ENCODE data around the gene NKD2.
"Not testable (repeated sequence)": the region's sequence is repeated elsewhere in the genome, so short reads cannot be mapped to it uniquely, and the experiment has no call there.

Gene NKD2

DNA sequence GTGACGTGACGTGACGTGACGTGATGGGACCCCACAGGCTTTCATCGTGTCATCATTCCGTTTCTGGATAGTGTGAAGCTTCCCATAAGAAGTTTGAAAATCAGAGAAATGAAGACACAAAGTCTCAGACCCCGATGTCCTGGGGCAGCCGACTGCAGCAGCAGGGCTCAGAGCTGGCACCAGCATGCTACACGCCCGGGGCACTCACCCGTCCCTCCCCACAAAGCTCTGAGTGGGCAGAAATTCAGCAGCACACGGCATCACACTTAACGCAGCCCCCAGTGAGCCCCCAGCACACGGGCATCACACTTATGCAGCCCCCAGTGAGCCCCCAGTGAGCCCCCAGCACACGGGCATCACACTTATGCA lies 61.1 kb downstream of the NKD2 start:
- no peak for DNase-seq (ENCODE audit: low read depth in 2 of 2)

DNA sequence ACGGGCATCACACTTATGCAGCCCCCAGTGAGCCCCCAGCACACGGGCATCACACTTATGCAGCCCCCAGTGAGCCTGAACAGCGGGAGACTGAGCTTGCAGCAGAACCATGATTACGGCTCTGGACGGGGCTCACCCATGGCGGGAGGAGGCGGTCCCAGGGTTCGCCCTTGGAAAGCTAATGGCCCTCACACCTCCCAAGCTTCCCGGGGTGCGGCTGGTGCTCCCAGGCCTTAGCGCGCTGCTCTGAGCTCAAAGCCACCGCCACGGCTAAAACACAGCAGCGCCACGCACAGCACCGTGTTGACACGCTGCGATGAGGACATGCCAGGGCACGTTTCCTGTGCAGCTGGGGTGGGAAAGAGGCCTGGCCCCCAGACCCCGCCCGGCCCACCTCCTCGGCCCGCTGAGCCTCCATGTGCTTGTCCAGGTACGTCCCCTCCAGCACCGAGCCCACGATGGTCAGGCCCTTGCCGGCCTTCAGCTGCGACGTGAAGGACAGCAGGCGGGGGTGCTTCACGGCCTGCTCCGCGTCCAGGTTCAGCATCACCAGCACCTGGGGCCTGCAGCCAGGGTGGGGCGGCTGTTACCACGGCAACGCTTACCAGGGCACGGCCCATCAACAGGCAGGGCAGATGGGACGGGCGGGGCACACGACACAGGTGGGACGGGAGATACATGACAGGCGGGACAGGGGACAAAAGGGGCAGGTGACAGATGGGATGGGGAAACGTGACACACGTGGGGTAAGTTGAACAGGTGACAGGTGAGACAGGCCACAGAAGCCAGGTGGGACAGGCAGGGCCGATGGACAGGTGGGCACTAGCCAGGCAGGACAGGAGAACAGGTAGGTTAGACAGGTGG lies 64.9 kb downstream of the NKD2 start:
- DNase-seq (ENCODE audit: low read depth in 2 of 2), result no peak

DNA sequence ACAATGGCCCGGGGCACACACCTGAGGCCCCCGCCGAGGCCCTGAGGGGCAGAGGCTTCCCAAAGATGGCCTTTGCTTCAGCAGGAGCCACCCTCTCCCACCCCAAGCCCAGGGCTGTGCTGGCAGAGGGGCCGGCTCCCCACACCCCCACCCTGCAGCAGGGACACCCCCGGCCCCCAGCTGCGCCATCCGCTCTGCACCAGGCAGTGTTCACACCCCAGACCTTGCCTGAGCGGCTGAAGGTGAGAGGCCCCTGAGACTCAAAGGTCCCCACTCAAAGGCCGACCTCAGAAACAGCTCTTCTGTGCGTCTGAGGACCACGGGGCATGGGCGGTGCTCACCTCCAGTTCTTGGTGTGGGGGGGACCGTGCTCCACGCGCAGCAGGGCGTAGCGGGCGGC lies 65.6 kb downstream of the NKD2 start:
- DNase-seq (ENCODE audit: low read depth in 2 of 2), result no peak

DNA sequence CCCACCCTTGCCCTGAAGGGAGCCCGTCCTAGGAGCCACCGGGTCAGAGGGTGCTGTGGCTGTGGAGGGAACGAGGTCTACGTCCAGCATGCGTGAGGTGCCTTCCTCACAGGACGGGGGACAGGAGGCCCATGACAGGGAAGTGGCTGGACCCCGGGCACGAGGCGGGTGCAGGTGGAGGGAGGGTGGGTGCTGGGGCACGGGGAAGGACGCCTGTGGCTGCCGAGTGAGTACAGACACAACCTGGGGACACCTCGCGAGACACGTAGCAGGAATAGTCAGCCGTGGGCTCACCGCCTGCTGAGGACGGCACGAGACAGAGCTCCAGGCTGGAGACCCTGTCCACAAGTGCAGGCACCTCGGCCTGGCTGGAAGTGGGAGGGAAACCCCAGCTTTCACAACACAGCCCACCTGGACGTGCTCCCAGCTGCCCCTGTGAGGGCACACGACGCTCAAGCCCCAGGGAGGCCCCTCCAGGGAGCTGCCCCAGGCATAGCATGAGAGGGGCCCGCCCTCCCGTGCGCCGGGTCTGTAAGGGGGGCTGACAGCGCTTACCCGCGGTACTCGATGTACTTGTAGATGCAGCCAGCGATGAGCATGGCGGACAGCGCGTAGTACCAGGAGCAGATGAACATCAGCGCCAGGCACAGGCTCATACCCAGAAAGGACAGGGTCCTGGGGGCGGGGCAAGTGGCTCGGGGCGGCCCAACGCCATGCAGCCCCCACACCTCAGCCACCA lies 66.4 kb downstream of the NKD2 start:
- no peak for DNase-seq (ENCODE audit: low read depth in 2 of 2)

DNA sequence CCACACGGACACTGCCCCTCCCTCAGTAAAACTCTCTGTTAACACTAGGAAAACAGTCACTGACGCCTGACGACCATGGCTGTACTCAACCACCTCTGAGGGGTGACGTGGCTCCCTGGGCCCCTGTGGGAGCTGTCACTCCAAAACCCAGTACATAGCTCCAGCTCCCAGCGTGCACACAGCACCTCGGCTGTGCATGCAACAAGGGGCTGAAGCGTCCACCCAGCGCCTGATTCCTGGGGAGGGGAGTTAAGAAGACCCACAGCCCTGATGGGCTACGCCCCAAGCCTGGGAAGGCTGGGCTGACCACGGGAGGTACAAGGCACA lies 66.9 kb downstream of the NKD2 start:
- no peak for DNase-seq (ENCODE audit: low read depth in 2 of 2)

DNA sequence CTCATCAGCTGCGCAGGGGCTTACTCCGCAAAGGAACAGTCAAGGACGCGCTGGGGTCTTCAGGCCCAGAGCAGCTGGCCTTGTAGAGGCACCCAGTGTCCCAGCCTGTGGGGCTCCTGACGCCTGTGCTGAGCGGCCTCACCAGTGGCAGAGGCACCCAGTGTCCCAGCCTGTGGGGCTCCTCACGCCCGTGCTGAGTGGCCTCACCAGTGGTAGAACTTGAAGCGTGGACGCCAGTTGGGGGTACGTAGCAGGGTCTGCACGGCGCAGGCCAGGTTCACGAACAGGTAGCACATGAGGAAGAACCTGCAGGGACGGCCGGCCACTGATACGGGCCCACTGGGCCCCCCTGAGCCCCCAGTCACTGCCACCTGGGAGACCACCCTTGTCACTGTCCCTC lies 67.3 kb downstream of the NKD2 start:
- DNase-seq (ENCODE audit: low read depth in 2 of 2), result no peak

DNA sequence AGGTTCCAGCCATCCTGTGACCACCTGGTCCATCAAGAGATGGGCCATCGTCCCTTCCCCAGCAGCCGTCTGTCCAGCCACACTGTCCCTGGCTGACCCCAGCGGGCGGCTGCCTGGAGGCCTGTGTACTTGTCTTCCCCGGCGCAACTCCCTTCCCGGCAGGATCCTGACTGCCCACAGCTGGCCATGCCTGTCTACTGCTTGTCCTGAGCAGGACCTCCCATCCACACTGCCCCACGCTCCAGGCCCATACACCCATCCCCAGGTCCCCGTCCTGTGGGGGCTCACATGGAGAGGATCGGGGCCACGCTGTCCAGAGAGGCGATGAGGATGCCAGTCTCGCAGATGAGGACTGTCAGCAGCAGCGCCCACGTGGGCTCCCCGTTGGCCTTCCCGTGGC lies 67.8 kb downstream of the NKD2 start:
- no peak for DNase-seq (ENCODE audit: low read depth in 2 of 2)

DNA sequence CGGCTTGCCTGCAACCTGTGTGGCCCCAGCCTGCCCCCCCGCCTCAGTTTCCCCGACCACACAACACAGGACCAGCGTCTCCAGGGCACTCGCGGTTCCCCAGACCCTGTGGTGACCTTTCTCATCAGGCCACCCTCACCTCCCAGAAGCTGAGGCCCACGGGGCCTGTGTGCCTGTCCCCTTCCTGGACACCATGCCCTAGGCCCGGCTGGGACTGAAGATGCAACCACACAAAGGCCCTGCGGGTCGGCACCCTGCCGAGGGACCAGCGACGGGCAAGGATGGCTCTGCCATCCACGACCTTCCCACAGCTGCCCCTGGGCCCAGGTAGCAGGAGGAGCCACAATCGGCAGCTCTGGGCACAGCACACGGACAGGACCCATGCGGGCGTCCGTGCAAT lies 68.4 kb downstream of the NKD2 start:
- no peak for DNase-seq (ENCODE audit: low read depth in 2 of 2)

DNA sequence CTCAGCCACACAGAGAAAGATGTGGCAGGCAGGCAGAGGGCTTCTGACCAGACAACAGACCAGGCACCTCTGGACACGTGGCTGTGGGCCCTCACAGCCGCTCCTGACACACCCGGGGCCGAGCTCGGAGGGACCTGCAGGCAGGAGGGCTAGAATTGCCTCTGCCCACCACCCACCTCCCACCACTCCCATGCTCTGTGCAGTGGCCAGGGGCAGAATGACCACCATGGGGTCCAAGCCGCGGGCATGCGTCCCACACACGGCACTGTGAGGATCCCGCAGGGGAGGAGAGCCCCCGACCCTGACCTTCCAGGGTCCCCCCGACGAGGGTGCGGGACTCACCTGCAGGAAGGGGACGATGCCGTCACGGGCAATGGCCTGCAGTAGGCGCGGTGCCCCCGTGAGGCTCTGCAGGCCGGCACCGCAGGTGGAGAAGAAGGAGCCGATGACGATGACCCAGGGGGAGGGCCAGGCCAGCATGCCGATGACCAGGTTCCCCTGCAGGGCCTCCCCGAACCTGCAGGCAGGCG lies 69.0 kb downstream of the NKD2 start:
- DNase-seq (ENCODE audit: low read depth in 2 of 2), result no peak

DNA sequence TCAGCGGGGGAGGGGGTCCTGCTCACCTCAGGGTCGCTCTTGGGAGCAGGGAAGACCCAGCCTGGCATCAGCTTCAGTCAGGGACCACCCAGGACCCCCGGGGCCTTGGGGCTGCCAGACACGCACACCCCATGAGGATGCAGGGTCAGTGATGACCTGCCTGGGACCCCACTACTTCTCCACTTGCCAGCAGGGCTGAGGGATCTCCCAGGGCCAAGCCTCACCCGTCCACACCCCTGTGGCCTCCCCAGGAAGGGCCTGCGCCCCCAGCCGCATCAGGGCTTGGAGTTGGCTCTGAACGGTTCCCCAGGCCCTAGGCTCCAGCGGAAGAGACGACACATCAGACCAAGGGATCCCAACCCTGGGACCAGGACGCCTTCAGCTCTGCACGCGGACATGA lies 69.6 kb downstream of the NKD2 start:
- no peak for DNase-seq (ENCODE audit: low read depth in 2 of 2)

DNA sequence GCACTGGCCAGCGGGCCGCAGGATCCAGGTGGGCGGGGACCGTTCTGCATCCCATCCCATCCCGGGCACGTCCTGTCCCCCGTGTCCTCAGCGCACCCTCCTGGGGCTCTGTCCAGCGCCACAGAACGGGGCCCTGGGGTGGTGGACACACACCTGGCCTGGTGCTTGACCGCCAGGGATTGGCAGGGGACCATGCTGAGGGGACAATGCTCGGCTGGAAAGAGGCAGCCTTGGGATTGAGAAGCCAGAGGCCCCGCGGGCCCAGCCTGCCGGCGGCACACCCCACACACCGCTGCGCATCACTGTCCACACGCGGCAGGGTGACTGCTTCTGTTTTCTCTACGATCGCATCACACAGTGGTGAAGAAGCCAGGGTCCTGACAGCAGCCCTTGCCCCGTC lies 70.2 kb downstream of the NKD2 start:
- DNase-seq (ENCODE audit: low read depth in 2 of 2), result no peak

DNA sequence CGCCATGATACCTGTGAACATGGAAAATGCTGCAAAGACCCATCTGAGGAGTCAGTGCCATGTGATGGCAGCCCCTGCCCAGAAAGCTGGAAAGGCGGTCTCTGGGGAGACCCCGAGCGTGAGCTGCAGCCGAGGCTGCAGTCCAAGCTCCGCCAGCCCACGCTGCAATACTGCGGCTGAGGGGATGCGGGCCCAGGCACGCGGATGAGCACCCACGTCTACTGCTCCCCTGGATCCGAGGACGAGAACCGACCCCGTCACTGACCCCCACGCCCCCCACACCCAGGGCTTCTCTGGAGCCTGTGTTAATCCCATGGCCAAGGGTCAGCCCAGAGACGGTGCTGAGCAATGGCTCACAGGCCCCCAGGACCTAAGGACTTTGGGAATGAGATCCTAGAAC lies 70.9 kb downstream of the NKD2 start:
- no peak for DNase-seq (ENCODE audit: low read depth in 2 of 2)

DNA sequence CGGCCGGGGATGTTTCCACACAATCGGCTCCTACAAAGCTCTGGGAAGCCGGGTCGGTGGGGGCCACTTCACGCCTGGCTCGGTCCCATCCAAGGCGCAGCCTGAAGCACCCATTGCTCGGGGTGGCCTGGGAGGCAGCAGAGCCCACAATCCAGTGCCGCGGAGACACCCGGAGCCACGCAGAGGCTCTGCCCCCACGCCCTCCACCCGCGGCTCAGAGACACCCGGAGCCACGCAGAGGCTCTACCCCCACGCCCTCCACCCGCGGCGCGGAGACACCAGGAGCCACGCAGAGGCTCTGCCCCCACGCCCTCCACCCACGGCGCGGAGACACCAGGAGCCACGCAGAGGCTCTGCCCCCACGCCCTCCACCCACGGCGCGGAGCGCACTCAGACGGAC lies 71.4 kb downstream of the NKD2 start:
- no peak for DNase-seq (ENCODE audit: low read depth in 2 of 2)

DNA sequence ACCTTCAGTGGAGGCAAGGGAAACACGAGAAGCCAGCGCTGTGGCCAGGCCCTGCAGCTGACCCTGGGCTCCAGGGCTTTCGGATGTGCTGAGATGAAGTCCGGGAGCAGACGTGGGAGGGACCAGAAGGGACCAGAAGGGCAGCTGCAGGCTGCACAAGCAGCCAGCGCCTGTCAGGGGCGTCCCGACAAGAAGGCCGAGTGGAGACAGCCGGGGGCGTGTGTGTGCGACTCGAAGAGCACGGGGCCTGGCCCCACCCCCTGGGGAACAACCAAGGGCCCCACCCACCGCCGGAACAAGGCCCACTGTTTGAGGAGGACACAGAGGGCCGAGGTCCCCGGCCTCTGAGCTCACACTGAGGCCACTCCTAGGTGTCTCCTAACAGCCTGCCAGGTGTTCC lies 71.8 kb downstream of the NKD2 start:
- DNase-seq (ENCODE audit: low read depth in 2 of 2), result no peak

DNA sequence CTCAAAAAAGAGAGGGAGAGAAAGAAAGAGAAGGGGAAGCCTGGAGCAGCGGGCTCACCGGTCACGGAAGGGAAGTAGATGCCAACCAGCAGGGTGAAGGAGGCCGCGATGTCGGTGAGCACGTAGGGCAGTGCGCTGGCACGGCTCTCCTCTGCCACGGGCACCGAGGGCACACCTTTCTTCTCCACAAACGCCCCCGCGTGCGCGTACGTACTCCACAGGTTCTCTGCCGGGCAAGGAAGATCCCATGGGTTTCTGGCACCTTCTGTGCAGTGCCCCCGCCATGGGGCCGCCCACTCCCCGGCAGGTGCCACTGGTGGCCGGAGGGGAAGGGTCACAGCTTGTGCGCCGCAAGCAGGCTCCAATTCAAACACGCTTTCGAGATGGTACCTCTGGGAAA lies 72.9 kb downstream of the NKD2 start:
- no peak for DNase-seq (ENCODE audit: low read depth in 2 of 2)

DNA sequence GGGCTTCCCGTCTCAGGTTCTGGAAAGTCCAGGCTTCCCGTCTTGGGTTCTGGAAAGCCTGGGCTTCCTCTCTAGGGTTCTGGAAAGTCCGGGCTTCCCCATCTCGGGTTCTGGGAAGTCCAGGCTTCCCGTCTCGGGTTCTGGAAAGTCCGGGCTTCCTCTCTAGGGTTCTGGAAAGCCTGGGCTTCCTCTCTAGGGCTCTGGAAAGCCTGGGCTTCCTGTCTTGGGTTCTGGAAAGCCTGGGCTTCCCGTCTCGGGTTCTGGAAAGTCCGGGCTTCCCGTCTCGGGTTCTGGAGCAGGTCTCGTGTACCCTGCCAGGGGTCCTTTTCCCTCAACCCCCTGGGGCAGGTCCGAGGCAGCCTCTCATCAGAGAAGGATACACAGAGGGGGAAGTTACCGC lies 74.4 kb downstream of the NKD2 start:
- DNase-seq (ENCODE audit: low read depth in 2 of 2), result not testable (repeated sequence)

DNA sequence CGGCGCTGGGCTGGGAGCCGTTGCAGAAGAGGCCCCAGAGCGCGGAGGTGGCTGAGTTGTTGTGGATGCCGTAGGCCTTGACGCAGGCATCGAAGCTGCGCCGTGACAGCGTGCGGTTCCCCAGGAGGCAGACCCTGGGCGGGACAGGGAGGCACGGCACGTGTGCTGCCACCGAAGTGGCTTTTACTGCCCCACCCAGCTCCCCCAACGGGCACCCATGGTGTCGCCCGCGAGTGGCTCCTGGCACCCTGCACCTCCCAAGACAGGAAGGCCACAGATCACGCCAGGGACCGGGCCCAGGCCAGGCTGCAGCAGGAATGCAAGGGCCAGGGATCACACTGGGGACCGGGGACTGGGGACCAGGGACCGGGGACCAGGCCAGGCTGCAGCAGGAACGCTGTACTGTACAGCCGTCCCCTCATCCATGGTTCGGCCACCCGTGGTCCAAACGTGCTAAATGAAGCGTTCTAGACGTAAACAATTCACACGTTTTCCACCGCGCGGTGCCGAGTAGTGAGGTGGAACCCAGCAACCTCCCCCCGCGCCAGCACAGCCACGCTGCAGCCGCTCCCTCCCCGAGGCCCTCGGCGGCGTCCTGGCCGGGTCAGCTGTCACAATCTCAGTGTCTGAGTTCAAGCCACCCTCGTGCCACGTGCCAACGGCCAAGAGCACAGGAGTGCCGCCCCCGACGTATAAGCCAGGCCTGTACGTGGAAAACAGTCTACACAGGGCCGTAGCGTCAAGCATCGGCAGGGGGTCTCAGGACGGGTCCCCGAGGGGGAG lies 75.4 kb downstream of the NKD2 start:
- DNase-seq (ENCODE audit: low read depth in 2 of 2), result no peak

DNA sequence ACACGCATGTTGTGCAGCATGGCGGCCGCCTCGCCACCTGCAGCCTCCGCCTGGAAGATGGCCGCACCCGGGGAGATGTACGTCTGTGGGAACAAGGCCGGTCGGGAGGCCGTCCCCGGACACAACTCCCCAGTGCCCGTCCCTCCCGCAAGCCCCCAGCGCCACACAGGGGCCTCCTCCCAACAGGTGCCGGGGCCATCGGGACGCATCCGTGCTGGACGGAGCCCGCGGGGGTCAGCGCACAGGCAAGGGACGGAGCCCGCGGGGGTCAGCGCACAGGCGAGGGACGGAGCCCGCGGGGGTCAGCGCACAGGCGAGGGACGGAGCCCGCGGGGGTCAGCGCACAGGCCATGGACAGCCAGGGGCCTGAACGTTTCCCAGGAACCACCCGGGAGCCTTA lies 76.8 kb downstream of the NKD2 start:
- DNase-seq (ENCODE audit: low read depth in 2 of 2), result no peak

DNA sequence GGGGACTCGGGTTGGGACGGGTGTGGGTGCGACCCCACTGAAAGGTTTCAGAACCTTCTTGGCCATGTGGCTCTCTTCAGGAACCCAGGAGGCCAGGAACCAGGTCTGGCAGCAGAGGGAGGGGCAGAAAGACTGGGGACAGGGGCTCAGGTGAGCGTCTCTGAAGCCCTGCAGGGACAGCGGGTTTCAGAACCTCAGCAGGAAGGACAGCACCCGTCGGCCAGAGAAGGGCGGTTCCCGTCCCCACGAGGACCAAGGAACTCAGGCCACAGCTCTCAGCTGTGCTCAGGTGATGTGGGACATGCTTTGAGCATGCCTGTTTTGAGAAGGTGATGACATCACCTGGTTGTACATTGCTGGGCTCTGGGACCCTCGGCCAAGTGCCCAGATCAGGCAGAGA lies 77.5 kb downstream of the NKD2 start:
- no peak for DNase-seq (ENCODE audit: low read depth in 2 of 2)

DNA sequence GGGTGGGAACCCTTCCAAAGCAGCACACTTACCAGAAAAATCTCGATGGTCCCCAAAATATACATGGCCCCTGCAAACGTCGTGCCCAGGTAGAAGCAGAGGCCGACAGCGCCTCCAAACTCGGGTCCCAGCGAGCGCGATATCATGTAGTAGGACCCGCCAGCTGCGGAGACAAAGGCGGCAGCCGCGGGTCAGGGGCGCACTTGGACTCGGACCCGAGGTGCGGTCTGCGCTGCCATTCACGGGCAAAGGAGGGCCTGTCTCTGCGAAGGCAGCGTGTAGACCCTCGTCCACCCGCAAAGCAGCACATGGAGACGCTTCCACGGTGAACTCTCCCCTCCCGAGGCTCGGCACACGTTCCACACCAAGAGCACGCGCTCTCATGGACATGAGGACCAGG lies 78.3 kb downstream of the NKD2 start:
- DNase-seq (ENCODE audit: low read depth in 2 of 2), result no peak

DNA sequence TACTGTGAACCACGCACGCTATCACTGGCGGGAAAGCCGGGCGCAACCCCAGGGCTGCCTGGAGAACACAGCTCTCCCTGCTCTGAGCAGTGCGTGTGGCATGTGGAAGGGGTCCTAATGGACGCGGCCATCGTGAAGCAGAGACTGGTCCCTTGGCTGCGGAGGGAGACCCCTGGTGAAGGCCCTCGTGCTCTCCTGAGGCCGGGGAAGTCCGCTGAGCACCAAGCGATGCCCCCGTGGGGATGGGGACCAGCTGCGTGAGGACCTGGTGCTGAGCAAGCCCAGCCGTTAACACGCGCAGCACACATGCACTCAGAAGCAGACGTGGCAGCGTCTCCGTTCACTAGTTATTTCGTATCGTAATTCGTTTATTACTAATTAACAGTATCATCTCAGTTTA lies 78.8 kb downstream of the NKD2 start:
- DNase-seq (ENCODE audit: low read depth in 2 of 2), result no peak

DNA sequence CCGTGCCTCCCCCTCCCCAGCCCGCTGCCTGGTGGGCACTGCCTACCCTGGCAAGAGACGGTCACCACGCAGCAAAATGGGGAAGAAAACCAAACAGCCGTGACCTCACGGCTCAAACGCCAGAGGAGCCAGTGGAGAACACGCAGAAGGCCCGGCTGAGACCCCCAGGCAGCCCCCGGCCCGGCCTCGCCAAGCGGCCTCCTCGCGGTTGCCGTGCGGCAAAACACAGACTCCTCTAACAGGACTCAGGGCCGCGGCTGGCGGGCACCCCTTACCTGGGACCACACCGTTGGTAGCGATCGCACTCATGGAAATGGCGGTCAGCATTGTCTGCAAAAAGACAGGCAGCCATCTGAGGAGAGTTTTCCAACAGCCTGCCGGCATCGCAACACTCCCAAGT lies 79.4 kb downstream of the NKD2 start:
- DNase-seq (ENCODE audit: low read depth in 2 of 2), result no peak

Data from stimulated activated CD8-positive, alpha-beta memory T cell treated with anti-CD3 and anti-CD28 coated beads, Interleukin-15, amount 100 ng/mL, for 48 hours (primary cell).